Measurements from ENCODE around the gene CABCOCO1.
"Not testable (repeated sequence)": the region's sequence is repeated elsewhere in the genome, so short reads cannot be mapped to it uniquely, and the experiment has no call there.

The CABCOCO1 gene

GRCh38 chr10:61719906-61720305, 57.2 kb downstream of the CABCOCO1 start:
- no peaks in the 10 kb centered on the region for H3K4me1 ChIP-seq (ENCODE audit: low read length)
- H3K79me2 ChIP-seq (ENCODE audit: low read length) = no peaks in the 10 kb centered on the region
- H3K9ac ChIP-seq (ENCODE audit: low read length) = no peak overlapping the region
- no peak overlapping the region for H3K27ac ChIP-seq (ENCODE audit: low read length)
- H3K36me3 ChIP-seq (replicated peaks; ENCODE audit: low read depth, low read length) = no peaks in the 10 kb centered on the region
- H2AFZ ChIP-seq (ENCODE audit: low read depth, low read length) = no peak overlapping the region
- H3K27me3 ChIP-seq (ENCODE audit: low read depth, low read length) = no peaks in the 10 kb centered on the region
- no peaks in the 10 kb centered on the region for H3K9me3 ChIP-seq (ENCODE audit: insufficient read depth, low read length)
- H4K20me1 ChIP-seq (ENCODE audit: insufficient read depth, low read length) = no peaks in the 10 kb centered on the region
- H3K4me3 ChIP-seq (ENCODE audit: low read length) = no peak overlapping the region
- TF ChIP-seq EZH2phosphoT487 (IDR thresholded peaks at IDR 0.05; ENCODE audit: low read depth) = no peak
- TF ChIP-seq CTCF (IDR thresholded peaks at IDR 0.05; ENCODE audit: low read depth, low read length) = no peak
- no peak overlapping the region for H3K4me2 ChIP-seq (ENCODE audit: low read length)

- Histone ChIP-seq H4K20me1 (ENCODE audit: insufficient read depth, low read length) (no peaks in the 10 kb centered on the region), H3K27ac (ENCODE audit: low read length) (no peak overlapping the region), H3K36me3 (replicated peaks; ENCODE audit: low read depth, low read length) (no peaks in the 10 kb centered on the region), H2AFZ (ENCODE audit: low read depth, low read length) (no peak overlapping the region), H3K4me3 (ENCODE audit: low read length) (no peak overlapping the region), H3K79me2 (ENCODE audit: low read length) (no peaks in the 10 kb centered on the region), H3K4me2 (ENCODE audit: low read length) (no peak overlapping the region), H3K9me3 (ENCODE audit: insufficient read depth, low read length) (no peaks in the 10 kb centered on the region), H3K4me1 (ENCODE audit: low read length) (no peaks in the 10 kb centered on the region), H3K27me3 (ENCODE audit: low read depth, low read length) (no peaks in the 10 kb centered on the region), H3K9ac (ENCODE audit: low read length) (no peak overlapping the region)
- TF ChIP-seq EZH2phosphoT487 (IDR thresholded peaks at IDR 0.05; ENCODE audit: low read depth) = no peak
- no peak for TF ChIP-seq CTCF (IDR thresholded peaks at IDR 0.05; ENCODE audit: low read depth, low read length)
Observed at GRCh38 chr10:61721431-61721830, 58.7 kb downstream of the CABCOCO1 start.

DNA sequence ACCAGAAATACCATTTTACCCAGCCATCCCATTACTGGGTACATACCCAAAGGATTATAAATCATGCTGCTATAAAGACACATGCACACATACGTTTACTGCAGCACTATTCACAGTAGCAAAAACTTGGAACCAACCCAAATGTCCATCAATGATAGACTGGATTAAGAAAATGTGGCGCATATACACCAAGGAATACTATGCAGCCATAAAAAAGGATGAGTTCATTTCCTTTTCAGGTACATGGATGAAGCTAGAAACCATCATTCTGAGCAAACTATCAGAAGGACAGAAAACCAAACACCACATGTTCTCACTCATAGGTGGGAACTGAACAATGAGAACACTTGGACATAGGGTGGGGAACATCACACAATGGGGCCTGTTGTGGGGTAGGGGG, 62.5 kb downstream of the CABCOCO1 start:
- not testable (repeated sequence) for H4K20me1 ChIP-seq (ENCODE audit: insufficient read depth, low read length); H3K4me3 ChIP-seq (ENCODE audit: low read length); H3K9me3 ChIP-seq (ENCODE audit: insufficient read depth, low read length); H3K4me1 ChIP-seq (ENCODE audit: low read length); H3K27ac ChIP-seq (ENCODE audit: low read length); H3K36me3 ChIP-seq (replicated peaks; ENCODE audit: low read depth, low read length); H3K79me2 ChIP-seq (ENCODE audit: low read length); H3K27me3 ChIP-seq (ENCODE audit: low read depth, low read length); H2AFZ ChIP-seq (ENCODE audit: low read depth, low read length); H3K9ac ChIP-seq (ENCODE audit: low read length); H3K4me2 ChIP-seq (ENCODE audit: low read length)

DNA sequence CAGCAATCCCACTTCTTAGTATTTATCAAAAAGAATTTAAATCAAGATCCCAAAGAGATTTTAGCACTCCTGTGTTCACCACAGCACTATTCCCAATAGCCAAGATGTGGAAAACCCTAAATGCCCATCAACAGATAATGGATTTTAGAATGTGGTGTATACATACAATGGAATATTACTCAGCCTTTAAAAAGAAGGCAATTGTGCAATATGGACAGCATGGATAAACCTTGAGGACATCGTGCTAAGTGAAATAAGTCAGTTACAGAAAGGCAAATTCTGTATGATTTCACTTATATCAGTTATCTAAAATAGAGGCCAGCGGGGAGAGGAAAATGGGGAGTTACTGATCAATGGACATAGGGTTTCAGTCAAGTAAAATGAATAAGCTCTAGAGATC, 66.9 kb downstream of the CABCOCO1 start:
- no peaks in the 10 kb centered on the region for H3K36me3 ChIP-seq (replicated peaks; ENCODE audit: low read depth, low read length)
- H3K27ac ChIP-seq (ENCODE audit: low read length) = no peak overlapping the region
- TF ChIP-seq EZH2phosphoT487 (IDR thresholded peaks at IDR 0.05; ENCODE audit: low read depth) = no peak
- no peak for TF ChIP-seq CTCF (IDR thresholded peaks at IDR 0.05; ENCODE audit: low read depth, low read length)
- H3K4me2 ChIP-seq (ENCODE audit: low read length) = no peak overlapping the region
- H4K20me1 ChIP-seq (ENCODE audit: insufficient read depth, low read length) = no peaks in the 10 kb centered on the region
- no peaks in the 10 kb centered on the region for H3K79me2 ChIP-seq (ENCODE audit: low read length)
- no peak overlapping the region for H3K4me3 ChIP-seq (ENCODE audit: low read length)
- H2AFZ ChIP-seq (ENCODE audit: low read depth, low read length) = no peak overlapping the region
- H3K27me3 ChIP-seq (ENCODE audit: low read depth, low read length) = peaks cover 9% of the 10 kb centered on the region; the same call in 1 of the 2 replicates
- no peaks in the 10 kb centered on the region for H3K4me1 ChIP-seq (ENCODE audit: low read length)
- no peak overlapping the region for H3K9ac ChIP-seq (ENCODE audit: low read length)
- H3K9me3 ChIP-seq (ENCODE audit: insufficient read depth, low read length) = no peaks in the 10 kb centered on the region

- Histone ChIP-seq H3K27ac (ENCODE audit: low read length) (no peak overlapping the region), H3K9me3 (ENCODE audit: insufficient read depth, low read length) (no peaks in the 10 kb centered on the region), H4K20me1 (ENCODE audit: insufficient read depth, low read length) (no peaks in the 10 kb centered on the region), H3K36me3 (replicated peaks; ENCODE audit: low read depth, low read length) (no peaks in the 10 kb centered on the region), H3K27me3 (ENCODE audit: low read depth, low read length) (peaks cover 12% of the 10 kb centered on the region; the same call in 1 of the 2 replicates), H3K4me1 (ENCODE audit: low read length) (no peaks in the 10 kb centered on the region), H3K4me3 (ENCODE audit: low read length) (no peak overlapping the region), H3K9ac (ENCODE audit: low read length) (no peak overlapping the region), H2AFZ (ENCODE audit: low read depth, low read length) (no peak overlapping the region), H3K79me2 (ENCODE audit: low read length) (no peaks in the 10 kb centered on the region), H3K4me2 (ENCODE audit: low read length) (no peak overlapping the region)
- TF ChIP-seq CTCF (IDR thresholded peaks at IDR 0.05; ENCODE audit: low read depth, low read length) (no peak), EZH2phosphoT487 (IDR thresholded peaks at IDR 0.05; ENCODE audit: low read depth) (no peak)
Observed at GRCh38 chr10:61730671-61731070, 67.9 kb downstream of the CABCOCO1 start.
